CD4-positive, alpha-beta T cell (primary cell): ENCODE results near the gene ZDHHC18. TPM values are rescaled to one million over a fixed set of nuclear protein-coding genes. Genes with fewer than 3 reads are reported as not detected.
A peak's percentile ranks its signal among the peaks of the same experiment; 100 is the strongest.

Experiments
- ATAC-seq: fragments of 200-7000 bp; cut with Tn5 transposase; one replicate; pipeline ENCODE4 v1.10.0; 2022; ENCODE audit warnings: mild to moderate bottlenecking; ENCODE audit not compliant: poor library complexity
- CTCF ChIA-PET: fragments of 350-600 bp; sonication (Branson Sonifier 250); formaldehyde crosslinking; loops from one replicate; lab custom pipeline; 2021; ENCODE audit warnings: antibody characterized with exemption, inconsistent platforms; lab: Charles Lee
- POLR2A ChIA-PET: fragments of 350-600 bp; sonication (Branson Sonifier 250); formaldehyde crosslinking; loops from one replicate; lab custom pipeline; 2021; ENCODE audit warnings: antibody characterized with exemption, inconsistent platforms; lab: Charles Lee
- DNase-seq, 14 experiments: peaks; one replicate each; pipeline ENCODE4 v3.0.0-alpha.2; 2013 to 2020; ENCODE audit warnings: mixed read lengths in 2 of 14
- H3K27ac ChIP-seq, 2 donors: one replicate each; pipeline versions ENCODE4 v1.5.1 to v1.7.0; 2013; ENCODE audit warnings: low read length in 2 of 2, low read depth in 1 of 2, mild to moderate bottlenecking in 1 of 2
- H3K27me3 ChIP-seq, 2 experiments: 1 replicate in 1 of 2; 2 replicates in 1 of 2; pipeline versions ENCODE4 v1.6.1 to v1.7.0; 2013; ENCODE audit warnings: low read length in 2 of 2, control low read depth in 1 of 2, mild to moderate bottlenecking in 1 of 2, moderate library complexity in 1 of 2; ENCODE audit not compliant: insufficient read depth in 2 of 2, control insufficient read depth in 1 of 2
- H3K36me3 ChIP-seq: one replicate; pipeline ENCODE4 v1.6.1; 2013; ENCODE audit warnings: low read length, control low read depth; ENCODE audit not compliant: insufficient read depth
- H3K4me1 ChIP-seq: one replicate; pipeline ENCODE4 v1.6.1; 2013; ENCODE audit warnings: low read length, control low read depth; ENCODE audit not compliant: insufficient read depth
- H3K4me3 ChIP-seq: one replicate; pipeline ENCODE4 v1.5.1; 2013; ENCODE audit warnings: mild to moderate bottlenecking, low read length, moderate library complexity
- H3K9me3 ChIP-seq, 2 experiments: 1 replicate in 1 of 2; 2 replicates in 1 of 2; pipeline versions ENCODE4 v1.6.1 to v1.7.0; 2013; ENCODE audit warnings: low read length in 2 of 2, mild to moderate bottlenecking in 2 of 2, control low read depth in 1 of 2, moderate library complexity in 1 of 2; ENCODE audit not compliant: control insufficient read depth in 1 of 2, insufficient read depth in 1 of 2
- H3K27ac Mint-ChIP-seq: one replicate; pipeline ENCODE4 v1.8.0; 2020; ENCODE audit warnings: mixed read lengths
- H3K27me3 Mint-ChIP-seq: one replicate; pipeline ENCODE4 v1.8.0; 2021; ENCODE audit warnings: mixed read lengths
- H3K36me3 Mint-ChIP-seq: one replicate; pipeline ENCODE4 v1.8.0; 2021; ENCODE audit warnings: low read depth, mixed read lengths
- H3K4me1 Mint-ChIP-seq: one replicate; pipeline ENCODE4 v1.8.0; 2021; ENCODE audit warnings: low read depth, mixed read lengths
- H3K4me3 Mint-ChIP-seq: one replicate; pipeline ENCODE4 v1.8.0; 2020; ENCODE audit warnings: mild to moderate bottlenecking, mixed read lengths
- H3K9me3 Mint-ChIP-seq: one replicate; pipeline ENCODE4 v1.8.0; 2020; ENCODE audit warnings: mixed read lengths
- CTCF ChIP-seq: fragments of 200-600 bp; IDR thresholded peaks from one replicate; pipeline ENCODE4 v1.8.0; 2022; ENCODE audit warnings: antibody characterized with exemption, mild to moderate bottlenecking
- intact Hi-C, 2 experiments: fragments of 100-400 bp; cut with DNase I in 1 of 2; cut with micrococcal nuclease in 1 of 2; formaldehyde crosslinking; loops; one replicate each; pipeline versions ENCODE4 v1.15.1 to v1.9.0; 2023 to 2025; cut with DNase I, micrococcal nuclease
- total RNA-seq, 174 experiments: library from RNA in 2 of 174; stranded (reverse) in 2 of 174; gene quantifications; one replicate each; pipeline ENCODE4 v1.2.3 and lab custom pipeline; 2021 to 2026

Gene ZDHHC18
- total RNA-seq, 2 experiments from 2014 or later: 46.2 to 48.0 TPM

- ATAC-seq (no peak), DNase-seq (no peak)
- Mint-ChIP-seq H3K9me3 (no peaks in the 10 kb centered on the region), H3K36me3 (peaks cover 35% of the 10 kb centered on the region), H3K4me3 (no peak overlapping the region), H3K27me3 (no peaks in the 10 kb centered on the region), H3K27ac (no peak overlapping the region), H3K4me1 (peaks cover 21% of the 10 kb centered on the region)
- Histone ChIP-seq H3K27me3 (no peaks in the 10 kb centered on the region), H3K9me3 (no peaks in the 10 kb centered on the region), H3K4me1 (peaks cover 21% of the 10 kb centered on the region), H3K27ac (no peak overlapping the region), H3K4me3 (no peak overlapping the region), H3K36me3 (peaks cover 34% of the 10 kb centered on the region)
- intact Hi-C loops: no loop called here
- ChIA-PET POLR2A (interaction anchor here (0.6 to 1.1 kb wide), 3 partner anchors 38 to 733 kb away, joined by 3 read pairs; partner anchors contain the start of gene PIGV), CTCF (interaction anchor here (0.9 to 1.0 kb wide), 5 partner anchors 18 to 58 kb away, joined by 3 to 4 read pairs (median 3); no protein-coding TSS in a partner anchor)
- TF ChIP-seq CTCF: no peak
These were observed 32.6 kb downstream of the ZDHHC18 start for GRCh38 chr1:26858891-26859640.

- Mint-ChIP-seq H3K27me3 (no peaks in the 10 kb centered on the region), H3K4me1 (peaks cover 34% of the 10 kb centered on the region), H3K36me3 (peaks cover 18% of the 10 kb centered on the region), H3K9me3 (no peaks in the 10 kb centered on the region), H3K27ac (no peak overlapping the region), H3K4me3 (no peak overlapping the region)
- no peak overlapping the region for H3K27ac ChIP-seq
- ATAC-seq (no peak), DNase-seq (no peak)
- intact Hi-C loops: no loop called here
- peaks cover 13% of the 10 kb centered on the region for H3K36me3 ChIP-seq
- H3K27me3 ChIP-seq: no peaks in the 10 kb centered on the region
- ChIA-PET POLR2A (no interaction called here), CTCF (no interaction called here)
- no peak for TF ChIP-seq CTCF
- no peaks in the 10 kb centered on the region for H3K9me3 ChIP-seq
- H3K4me1 ChIP-seq: peaks cover 41% of the 10 kb centered on the region
- no peak overlapping the region for H3K4me3 ChIP-seq
These were observed 34.8 kb downstream of the ZDHHC18 start for GRCh38 chr1:26861286-26861701.

GRCh38 chr1:26861889-26862378 is 35.4 kb downstream of the ZDHHC18 start:
- no peaks in the 10 kb centered on the region for H3K27me3 ChIP-seq
- H3K27ac Mint-ChIP-seq: peak overlapping the region; percentile 66
- H3K36me3 ChIP-seq: peaks cover 11% of the 10 kb centered on the region
- no peaks in the 10 kb centered on the region for H3K27me3 Mint-ChIP-seq
- POLR2A ChIA-PET: no interaction called here
- peaks cover 15% of the 10 kb centered on the region for H3K36me3 Mint-ChIP-seq
- H3K4me3 Mint-ChIP-seq: peak overlapping the region; percentile 82
- no peak for ATAC-seq
- no peaks in the 10 kb centered on the region for H3K9me3 ChIP-seq
- intact Hi-C loops: no loop called here
- DNase-seq: no peak
- TF ChIP-seq CTCF: no peak
- no peak overlapping the region for H3K27ac ChIP-seq
- H3K4me1 Mint-ChIP-seq: peaks cover 34% of the 10 kb centered on the region
- no peak overlapping the region for H3K4me3 ChIP-seq
- peaks cover 43% of the 10 kb centered on the region for H3K4me1 ChIP-seq
- CTCF ChIA-PET: interaction anchor here (1.1 kb wide), 1 partner anchor 36 kb away, joined by 3 read pairs; the partner anchor contains the start of gene ZDHHC18
- no peaks in the 10 kb centered on the region for H3K9me3 Mint-ChIP-seq
